Measurements from ENCODE around the gene DISP2.

DISP2 gene

DNA sequence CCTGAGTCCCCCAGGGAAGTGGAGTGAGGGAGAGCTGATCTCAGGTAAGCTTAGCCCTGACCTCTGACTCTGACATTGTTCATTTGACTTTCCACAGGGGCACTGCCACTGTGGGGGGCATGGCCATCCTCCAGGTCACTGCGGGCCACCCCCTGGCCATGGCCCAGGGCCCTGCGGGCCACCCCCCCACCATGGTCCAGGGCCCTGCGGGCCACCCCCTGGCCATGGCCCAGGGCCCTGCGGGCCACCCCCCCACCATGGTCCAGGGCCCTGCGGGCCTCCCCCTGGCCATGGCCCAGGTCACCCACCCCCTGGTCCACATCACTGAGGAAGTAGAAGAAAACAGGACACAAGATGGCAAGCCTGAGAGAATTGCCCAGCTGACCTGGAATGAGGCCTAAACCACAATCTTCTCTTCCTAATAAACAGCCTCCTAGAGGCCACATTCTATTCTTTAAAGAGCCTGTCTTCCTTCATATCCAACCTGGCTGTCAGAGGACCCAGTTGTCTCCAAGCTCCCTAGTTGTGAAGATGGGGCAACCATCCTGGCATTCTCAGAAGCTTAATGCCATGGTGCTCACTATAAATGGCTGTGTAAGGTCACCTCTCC, 1.9 kb upstream of the DISP2 start:
- no peak for DNase-seq (ENCODE audit: extremely low spot score)
- TF ChIP-seq, protein P1, sequence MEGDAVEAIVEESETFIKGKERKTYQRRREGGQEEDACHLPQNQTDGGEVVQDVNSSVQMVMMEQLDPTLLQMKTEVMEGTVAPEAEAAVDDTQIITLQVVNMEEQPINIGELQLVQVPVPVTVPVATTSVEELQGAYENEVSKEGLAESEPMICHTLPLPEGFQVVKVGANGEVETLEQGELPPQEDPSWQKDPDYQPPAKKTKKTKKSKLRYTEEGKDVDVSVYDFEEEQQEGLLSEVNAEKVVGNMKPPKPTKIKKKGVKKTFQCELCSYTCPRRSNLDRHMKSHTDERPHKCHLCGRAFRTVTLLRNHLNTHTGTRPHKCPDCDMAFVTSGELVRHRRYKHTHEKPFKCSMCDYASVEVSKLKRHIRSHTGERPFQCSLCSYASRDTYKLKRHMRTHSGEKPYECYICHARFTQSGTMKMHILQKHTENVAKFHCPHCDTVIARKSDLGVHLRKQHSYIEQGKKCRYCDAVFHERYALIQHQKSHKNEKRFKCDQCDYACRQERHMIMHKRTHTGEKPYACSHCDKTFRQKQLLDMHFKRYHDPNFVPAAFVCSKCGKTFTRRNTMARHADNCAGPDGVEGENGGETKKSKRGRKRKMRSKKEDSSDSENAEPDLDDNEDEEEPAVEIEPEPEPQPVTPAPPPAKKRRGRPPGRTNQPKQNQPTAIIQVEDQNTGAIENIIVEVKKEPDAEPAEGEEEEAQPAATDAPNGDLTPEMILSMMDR (IDR thresholded peaks at IDR 0.05; ENCODE audit: control extremely low read depth, extremely low read depth, low read depth, missing control alignments) = no peak
- ChIA-PET CTCF (interaction anchor here (0.8 to 12.6 kb wide), 5 partner anchors 12 to 64 kb away, joined by 3 to 186 read pairs (median 6); partner anchors contain the start of genes CCDC9B and INAFM2), POLR2A (no interaction called here)

DNA sequence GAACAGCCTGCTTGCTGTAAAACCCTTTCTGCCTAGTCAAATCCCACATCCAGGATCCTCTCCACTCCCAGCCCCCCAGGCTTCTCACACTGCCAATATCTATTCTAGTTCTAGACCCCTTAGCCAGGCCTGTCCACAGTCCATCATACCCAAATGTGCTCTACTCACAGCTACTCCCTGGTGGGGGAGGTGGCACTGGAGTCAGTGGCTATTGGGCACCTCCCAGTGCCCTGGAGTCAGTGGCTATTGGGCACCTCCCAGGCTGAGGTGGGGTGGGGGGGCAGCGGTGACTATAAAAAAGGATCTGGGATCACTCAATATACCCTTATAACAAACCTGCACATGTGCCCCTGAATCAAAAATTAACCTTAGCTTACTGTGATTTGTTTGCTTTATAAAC, 773 bp upstream of the DISP2 start:
- CTCF ChIA-PET = interaction anchor here (1.0 to 12.6 kb wide), 5 partner anchors 11 to 82 kb away, joined by 3 to 186 read pairs (median 4); partner anchors contain the start of genes CCDC9B and KNSTRN

DNA sequence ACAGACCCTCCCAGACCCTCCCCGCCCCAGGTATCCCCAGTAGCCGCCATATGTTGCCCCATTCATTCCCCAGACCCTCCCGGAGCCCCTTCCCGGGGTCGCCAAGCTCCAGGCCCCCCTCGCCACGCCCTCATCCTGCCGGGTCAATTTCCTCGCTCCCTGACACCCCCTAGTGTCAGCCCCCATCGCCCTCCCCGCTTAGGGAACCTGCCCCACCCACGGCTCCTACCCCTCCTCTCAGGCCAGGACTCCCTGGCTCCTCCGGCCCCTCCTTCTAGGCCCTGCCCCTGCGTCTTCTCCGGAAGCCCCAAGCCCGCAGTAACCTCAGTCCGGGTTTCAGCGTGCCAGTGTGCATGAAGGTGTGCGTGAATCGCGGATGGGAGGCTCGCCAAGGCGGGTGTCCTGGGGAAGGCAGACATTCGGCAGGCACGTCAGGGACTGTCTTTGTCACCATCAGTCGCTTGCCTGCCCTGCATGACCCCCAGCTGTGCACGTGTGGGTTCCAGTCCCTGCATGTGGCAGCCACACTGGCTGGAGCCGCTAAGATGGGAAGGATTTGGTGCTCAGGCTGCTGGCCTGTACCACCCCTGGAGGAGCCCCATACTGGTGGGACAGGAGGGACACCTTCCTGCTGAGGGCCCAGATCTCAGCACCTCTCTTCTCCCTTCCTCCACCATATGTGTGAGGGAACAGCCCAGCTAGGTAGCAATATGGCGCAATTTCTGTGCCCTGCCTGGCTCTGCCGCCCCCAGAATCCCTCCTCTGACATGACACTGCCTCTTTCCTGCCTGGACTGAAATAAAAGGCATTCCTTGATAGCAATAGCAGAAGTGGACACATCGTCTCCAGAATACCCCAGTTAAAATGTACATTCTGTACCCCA, 693 bp downstream of the DISP2 start:
- no peak for DNase-seq (ENCODE audit: extremely low spot score)

More for the DNA sequence above, 773 bp upstream of the DISP2 start:
- DNase-seq (ENCODE audit: extremely low spot score) = no peak
- TF ChIP-seq, protein P1 (IDR thresholded peaks at IDR 0.05; ENCODE audit: control extremely low read depth, extremely low read depth, low read depth, missing control alignments) = no peak
- POLR2A ChIA-PET = no interaction called here

DNA sequence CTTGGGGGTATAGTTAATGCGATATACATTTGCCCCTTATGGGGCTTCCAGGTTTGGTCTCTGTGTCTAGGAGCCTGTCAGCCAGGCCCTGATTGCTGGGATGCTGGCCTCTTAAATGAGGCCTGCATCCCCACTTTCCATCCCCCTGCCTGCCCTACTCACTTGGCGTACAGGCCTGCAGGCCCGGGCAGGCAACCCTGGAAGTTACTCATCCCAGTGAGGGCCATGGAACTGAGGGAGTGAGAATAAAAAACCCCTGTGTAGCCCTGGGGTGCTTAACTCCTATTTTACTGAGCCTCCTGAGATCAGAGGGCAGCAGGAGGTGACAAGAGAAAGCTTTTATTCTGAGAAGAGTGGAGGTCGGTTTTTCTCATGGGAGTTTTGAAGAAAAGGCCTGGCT, 2.0 kb downstream of the DISP2 start:
- ChIA-PET POLR2A (no interaction called here), CTCF (interaction anchor here (0.8 to 10.1 kb wide), 3 partner anchors 8 to 20 kb away, joined by 3 to 70 read pairs (median 10); no protein-coding TSS in a partner anchor)
- TF ChIP-seq, protein P1 (IDR thresholded peaks at IDR 0.05; ENCODE audit: control extremely low read depth, extremely low read depth, low read depth, missing control alignments) = no peak
- no peak for DNase-seq (ENCODE audit: extremely low spot score)

More for the DNA sequence above, 693 bp downstream of the DISP2 start:
- CTCF ChIA-PET = interaction anchor here (2.0 to 12.6 kb wide), 3 partner anchors 10 to 83 kb away, joined by 4 to 186 read pairs (median 70); partner anchors contain the start of gene CCDC9B
- POLR2A ChIA-PET = interaction anchor here (0.6 kb wide), 1 partner anchor 276 kb away, joined by 5 read pairs; no protein-coding TSS in a partner anchor
- TF ChIP-seq, protein P1 (IDR thresholded peaks at IDR 0.05; ENCODE audit: control extremely low read depth, extremely low read depth, low read depth, missing control alignments) = no peak

DNA sequence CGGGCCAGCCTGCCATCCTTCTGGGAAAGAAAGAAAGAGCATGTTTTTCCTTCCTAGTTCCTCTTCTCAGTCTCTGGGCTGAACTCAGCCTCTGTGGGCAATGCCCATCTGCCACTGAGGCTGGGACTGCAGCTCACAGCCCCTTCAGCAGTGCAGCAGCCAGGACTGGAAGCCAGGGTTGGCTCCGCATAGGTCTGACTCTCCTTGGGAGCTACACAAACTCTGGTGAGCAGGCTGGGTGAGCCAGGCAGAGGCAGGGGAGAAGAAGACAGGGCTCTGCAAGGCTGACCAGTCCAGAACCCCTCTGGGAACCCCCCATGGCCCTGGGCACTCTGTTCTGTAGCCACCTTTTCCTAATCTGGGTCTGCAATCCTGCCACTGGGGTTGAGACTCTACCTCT, 3.6 kb downstream of the DISP2 start:
- CTCF ChIA-PET = no interaction called here
- TF ChIP-seq, protein P1 (IDR thresholded peaks at IDR 0.05; ENCODE audit: control extremely low read depth, extremely low read depth, low read depth, missing control alignments) = no peak

DNA sequence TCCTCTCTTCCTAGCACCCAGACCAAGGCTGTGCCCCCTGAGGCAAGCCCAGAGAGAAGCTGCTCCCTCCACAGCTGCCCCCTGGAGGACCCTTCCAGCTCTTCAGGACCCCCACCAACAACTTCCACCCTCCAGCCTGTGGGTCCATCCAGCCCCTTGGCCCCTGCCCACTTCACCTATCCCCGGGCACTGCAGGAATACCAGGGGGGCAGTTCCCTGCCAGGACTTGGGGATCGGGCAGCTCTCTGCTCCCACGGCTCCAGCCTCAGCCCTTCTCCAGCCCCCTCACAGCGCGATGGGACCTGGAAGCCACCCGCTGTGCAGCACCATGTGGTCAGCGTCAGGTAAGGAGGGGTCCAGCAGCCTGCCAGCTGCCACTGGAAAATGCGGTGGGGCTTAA, 5.6 kb downstream of the DISP2 start:
- TF ChIP-seq, protein P1 (IDR thresholded peaks at IDR 0.05; ENCODE audit: control extremely low read depth, extremely low read depth, low read depth, missing control alignments) = no peak
- CTCF ChIA-PET = interaction anchor here (2.6 kb wide), 1 partner anchor 25 kb away, joined by 16 read pairs; no protein-coding TSS in a partner anchor
- POLR2A ChIA-PET = no interaction called here
- no peak for DNase-seq (ENCODE audit: extremely low spot score)

More for the DNA sequence above, 3.6 kb downstream of the DISP2 start:
- DNase-seq (ENCODE audit: extremely low spot score) = no peak
- POLR2A ChIA-PET = no interaction called here
